Mammary epithelial cell (primary cell): ENCODE measurements around the gene SLC1A7.

Source experiments
- CTCF ChIP-seq, 2 donors: IDR thresholded peaks in 1 of 2; conservative IDR thresholded peaks in 1 of 2; 2 replicates each; pipeline ENCODE4 v1.5.1; 2011 to 2012; ENCODE audit warnings: inconsistent platforms in 2 of 2, low read length in 2 of 2, mild to moderate bottlenecking in 2 of 2, control low read depth in 1 of 2, low read depth in 1 of 2; ENCODE audit not compliant: insufficient read depth in 1 of 2; ENCODE audit errors: extremely low read depth in 1 of 2
- EZH2 ChIP-seq: IDR thresholded peaks from 2 replicates; pipeline ENCODE4 v1.6.1; 2012; ENCODE audit warnings: low read length, inconsistent platforms, borderline replicate concordance

- TF ChIP-seq CTCF (conservative IDR thresholded peaks at IDR 0.05 in 1 of 2, IDR thresholded peaks at IDR 0.05 in 1 of 2; ENCODE audit: extremely low read depth in 1 of 2, insufficient read depth in 1 of 2, low read depth in 1 of 2, low read length in 2 of 2) (no peak), EZH2 (no peak)
These were observed 38.0 kb downstream of the SLC1A7 start for GRCh38 chr1:53104289-53104913.
